Common myeloid progenitor, CD34-positive (primary cell): ENCODE results near the gene HOXB3.

ENCODE experiments used
- CTCF ChIA-PET: fragments of 350-600 bp; sonication (Branson Sonifier 250); formaldehyde crosslinking; loops from one replicate; lab custom pipeline; 2021; ENCODE audit warnings: antibody characterized with exemption; lab: Charles Lee
- POLR2A ChIA-PET: fragments of 350-600 bp; sonication (Branson Sonifier 250); formaldehyde crosslinking; loops from one replicate; lab custom pipeline; 2021; ENCODE audit warnings: antibody characterized with exemption; lab: Charles Lee
- DNase-seq, 3 donors: peaks; one replicate each; pipeline versions ENCODE4 v3.0.0 to v3.0.0-alpha.2; 2013
- H3K27ac ChIP-seq, 2 experiments: 1 replicate in 1 of 2; 2 replicates in 1 of 2; pipeline ENCODE4 v1.7.0; 2013; ENCODE audit warnings: inconsistent platforms in 2 of 2, low read length in 2 of 2, mild to moderate bottlenecking in 2 of 2, low read depth in 1 of 2, moderate library complexity in 1 of 2; ENCODE audit not compliant: severe bottlenecking in 2 of 2, insufficient read depth in 1 of 2, poor library complexity in 1 of 2
- H3K27me3 ChIP-seq, 5 experiments: replicated peaks in 2 of 5; 1 replicate in 3 of 5; 2 replicates in 2 of 5; pipeline versions ENCODE4 v1.6.1 to v1.7.0; 2013; ENCODE audit warnings: low read length in 4 of 5, mild to moderate bottlenecking in 2 of 5, moderate library complexity in 2 of 5, inconsistent platforms in 1 of 5; ENCODE audit not compliant: insufficient read depth in 5 of 5, control insufficient read depth in 4 of 5
- H3K36me3 ChIP-seq, 4 experiments: 1 replicate in 2 of 4; 2 replicates in 2 of 4; pipeline versions ENCODE4 v1.6.1 to v1.7.0; 2013; ENCODE audit warnings: low read length in 3 of 4, control low read depth in 1 of 4, mild to moderate bottlenecking in 1 of 4; ENCODE audit not compliant: control insufficient read depth in 4 of 4, insufficient read depth in 4 of 4
- H3K4me1 ChIP-seq, 4 experiments: 1 replicate in 3 of 4; 2 replicates in 1 of 4; pipeline versions ENCODE4 v1.6.1 to v1.7.1; 2013; ENCODE audit warnings: low read length in 3 of 4, mild to moderate bottlenecking in 3 of 4, control low read depth in 1 of 4, inconsistent platforms in 1 of 4, moderate library complexity in 1 of 4; ENCODE audit not compliant: control insufficient read depth in 4 of 4, insufficient read depth in 4 of 4; ENCODE audit errors: control extremely low read depth in 1 of 4
- H3K4me3 ChIP-seq, 7 experiments: 1 replicate in 4 of 7; 2 replicates in 3 of 7; pipeline versions ENCODE4 v1.5.1 to v1.7.0; 2013; ENCODE audit warnings: mild to moderate bottlenecking in 7 of 7, low read length in 6 of 7, moderate library complexity in 6 of 7, inconsistent platforms in 2 of 7, low read depth in 2 of 7, control low read depth in 1 of 7; ENCODE audit not compliant: insufficient read depth in 4 of 7, control insufficient read depth in 1 of 7; ENCODE audit errors: extremely low read depth in 1 of 7
- H3K9me3 ChIP-seq, 5 experiments: 1 replicate in 4 of 5; 2 replicates in 1 of 5; pipeline versions ENCODE4 v1.6.1 to v1.7.1; 2013; ENCODE audit warnings: low read length in 4 of 5, mild to moderate bottlenecking in 2 of 5, inconsistent platforms in 1 of 5, low read depth in 1 of 5, moderate library complexity in 1 of 5; ENCODE audit not compliant: control insufficient read depth in 4 of 5, insufficient read depth in 2 of 5; ENCODE audit errors: control extremely low read depth in 1 of 5
- WGBS: methylation state at CpG from one replicate; pipeline ENCODE4 v1.1.5; 2013; ENCODE audit not compliant: insufficient coverage; 5-methylcytosine and 5-hydroxymethylcytosine counted together

HOXB3 gene

GRCh38 chr17:48619826-48620449 lies 29.9 kb upstream of the HOXB3 start:
- no peak for DNase-seq
- H3K27ac ChIP-seq, result no peak overlapping the region
- H3K36me3 ChIP-seq, result no peaks in the 10 kb centered on the region
- peaks cover 14 to 100% (median 61%) of the 10 kb centered on the region in 5 experiments for H3K27me3 ChIP-seq
- H3K9me3 ChIP-seq, result no peaks in the 10 kb centered on the region
- H3K4me3 ChIP-seq, result no peak overlapping the region
- ChIA-PET POLR2A (no interaction called here), CTCF (interaction anchor here (1.2 to 2.9 kb wide), 3 partner anchors 12 to 173 kb away, joined by 3 to 12 read pairs (median 3); no protein-coding TSS in a partner anchor)
- peaks cover 0 to 29% (median 23%) of the 10 kb centered on the region in 4 experiments for H3K4me1 ChIP-seq
- 87% methylated on average over 32 of the region's 32 CpGs for WGBS

GRCh38 chr17:48618256-48618896 lies 28.3 kb upstream of the HOXB3 start:
- CTCF ChIA-PET, result interaction anchor here (0.6 to 2.1 kb wide), 19 partner anchors 8 to 642 kb away, joined by 3 to 8 read pairs (median 4); partner anchors contain the start of gene HOXB5
- POLR2A ChIA-PET, result interaction anchor here (0.6 kb wide), 1 partner anchor 30 kb away, joined by 4 read pairs; no protein-coding TSS in a partner anchor
- WGBS, result 7% methylated on average over 15 of the region's 25 CpGs

GRCh38 chr17:48617471-48618255 lies 27.6 kb upstream of the HOXB3 start:
- POLR2A ChIA-PET, result interaction anchor here (0.6 kb wide), 1 partner anchor 29 kb away, joined by 4 read pairs; no protein-coding TSS in a partner anchor
- Histone ChIP-seq H3K9me3 (no peaks in the 10 kb centered on the region), H3K4me1 (peaks cover 0 to 40% (median 34%) of the 10 kb centered on the region in 4 experiments), H3K27me3 (peaks cover 14 to 100% (median 60%) of the 10 kb centered on the region in 5 experiments), H3K27ac (no peak overlapping the region), H3K36me3 (no peaks in the 10 kb centered on the region), H3K4me3 (peak overlapping the region in 2 of 7 experiments; percentile 27 to 42)
- CTCF ChIA-PET, result interaction anchor here (0.6 to 2.1 kb wide), 20 partner anchors 9 to 592 kb away, joined by 3 to 8 read pairs (median 4); partner anchors contain the start of gene HOXB5
- WGBS, result 8% methylated on average over 39 of the region's 43 CpGs
- no peak for DNase-seq

More at GRCh38 chr17:48618256-48618896, 28.3 kb upstream of the HOXB3 start:
- peaks cover 14 to 100% (median 67%) of the 10 kb centered on the region in 5 experiments for H3K27me3 ChIP-seq
- H3K36me3 ChIP-seq, result no peaks in the 10 kb centered on the region
- H3K27ac ChIP-seq, result no peak overlapping the region
- H3K4me3 ChIP-seq, result peak overlapping the region in 6 of 7 experiments; percentile 34 to 70 (median 46)
- peaks cover 0 to 36% (median 28%) of the 10 kb centered on the region in 4 experiments for H3K4me1 ChIP-seq
- H3K9me3 ChIP-seq, result no peaks in the 10 kb centered on the region
- peak; percentile 80 to 83 (median 81) for DNase-seq

- ChIA-PET POLR2A (no interaction called here), CTCF (interaction anchor here (0.6 to 2.8 kb wide), 16 partner anchors 9 to 587 kb away, joined by 3 to 9 read pairs (median 4); partner anchors contain the start of genes HOXB5 and HOXB9)
- peaks cover 14 to 100% (median 55%) of the 10 kb centered on the region in 5 experiments for H3K27me3 ChIP-seq
- no peak overlapping the region for H3K27ac ChIP-seq
- DNase-seq, result no peak
- no peaks in the 10 kb centered on the region for H3K36me3 ChIP-seq
- no peak overlapping the region for H3K4me3 ChIP-seq
- 72% methylated on average over 5 of the region's 15 CpGs for WGBS
- peaks cover 0 to 47% (median 40%) of the 10 kb centered on the region in 4 experiments for H3K4me1 ChIP-seq
- H3K9me3 ChIP-seq, result no peaks in the 10 kb centered on the region
Observed at GRCh38 chr17:48616717-48617470, 26.9 kb upstream of the HOXB3 start.

GRCh38 chr17:48615963-48616716 lies 26.1 kb upstream of the HOXB3 start:
- 70% methylated on average over 8 of the region's 17 CpGs for WGBS
- H3K4me1 ChIP-seq, result peaks cover 0 to 54% (median 47%) of the 10 kb centered on the region in 4 experiments
- H3K4me3 ChIP-seq, result no peak overlapping the region
- H3K27ac ChIP-seq, result no peak overlapping the region
- no peak for DNase-seq
- CTCF ChIA-PET, result interaction anchor here (0.9 to 2.8 kb wide), 9 partner anchors 9 to 535 kb away, joined by 3 to 9 read pairs (median 3); partner anchors contain the start of gene HOXB9
- H3K27me3 ChIP-seq, result peaks cover 14 to 100% (median 54%) of the 10 kb centered on the region in 5 experiments
- no peaks in the 10 kb centered on the region for H3K36me3 ChIP-seq
- H3K9me3 ChIP-seq, result no peaks in the 10 kb centered on the region
- POLR2A ChIA-PET, result interaction anchor here (0.6 kb wide), 1 partner anchor 585 kb away, joined by 4 read pairs; no protein-coding TSS in a partner anchor
